HFFc6 (cell line): ENCODE data around the gene CCDC137. TPM values are rescaled to one million over a fixed set of nuclear protein-coding genes. Genes with fewer than 3 reads are reported as not detected.

Source experiments
- DNase-seq: peaks from one replicate; pipeline ENCODE4 v3.0.0-alpha.2; 2018
- H3K27ac Mint-ChIP-seq: 2 replicates; pipeline ENCODE4 v1.8.0; 2020; ENCODE audit warnings: mild to moderate bottlenecking, mixed read lengths
- H3K27me3 Mint-ChIP-seq: 2 replicates; pipeline ENCODE4 v1.8.0; 2021; ENCODE audit warnings: mild to moderate bottlenecking, moderate library complexity, mixed read lengths; ENCODE audit not compliant: insufficient read depth
- H3K36me3 Mint-ChIP-seq: 2 replicates; pipeline ENCODE4 v1.8.0; 2021; ENCODE audit warnings: low read depth, mixed read lengths
- H3K4me1 Mint-ChIP-seq: 2 replicates; pipeline ENCODE4 v1.8.0; 2020; ENCODE audit warnings: low read depth, mixed read lengths
- H3K4me3 Mint-ChIP-seq: 2 replicates; pipeline ENCODE4 v1.8.0; 2020; ENCODE audit warnings: mild to moderate bottlenecking, moderate library complexity, mixed read lengths
- H3K9me3 Mint-ChIP-seq: 2 replicates; pipeline ENCODE4 v1.8.0; 2020; ENCODE audit warnings: mild to moderate bottlenecking, mixed read lengths
- microRNA-seq: library from miRNA; unstranded; fragments of <30 nt; microRNA quantifications from one replicate; pipeline ENCODE4, GENCODE V29; 2019
- total RNA-seq, 6 experiments: library from RNA; stranded (reverse); fragmentation: NEBNext Ultra II Directional; extraction: Animal tissue kit (Norgen Biotek cat#: 25700); gene quantifications; 2 replicates in 1 of 6; 3 replicates in 5 of 6; pipeline ENCODE4 v1.2.3, GENCODE V29; 2021
- TF ChIP-seq, protein P1 (sequence below): fragments of 200-600 bp; sonication (generic); IDR thresholded peaks from 2 replicates; pipeline ENCODE4 v1.5.0; 2021; ENCODE audit warnings: antibody characterized with exemption, mild to moderate bottlenecking

Gene CCDC137
- total RNA-seq, 6 experiments from 2014 or later: 22.8 to 28.8 (median 25.2) TPM

DNA sequence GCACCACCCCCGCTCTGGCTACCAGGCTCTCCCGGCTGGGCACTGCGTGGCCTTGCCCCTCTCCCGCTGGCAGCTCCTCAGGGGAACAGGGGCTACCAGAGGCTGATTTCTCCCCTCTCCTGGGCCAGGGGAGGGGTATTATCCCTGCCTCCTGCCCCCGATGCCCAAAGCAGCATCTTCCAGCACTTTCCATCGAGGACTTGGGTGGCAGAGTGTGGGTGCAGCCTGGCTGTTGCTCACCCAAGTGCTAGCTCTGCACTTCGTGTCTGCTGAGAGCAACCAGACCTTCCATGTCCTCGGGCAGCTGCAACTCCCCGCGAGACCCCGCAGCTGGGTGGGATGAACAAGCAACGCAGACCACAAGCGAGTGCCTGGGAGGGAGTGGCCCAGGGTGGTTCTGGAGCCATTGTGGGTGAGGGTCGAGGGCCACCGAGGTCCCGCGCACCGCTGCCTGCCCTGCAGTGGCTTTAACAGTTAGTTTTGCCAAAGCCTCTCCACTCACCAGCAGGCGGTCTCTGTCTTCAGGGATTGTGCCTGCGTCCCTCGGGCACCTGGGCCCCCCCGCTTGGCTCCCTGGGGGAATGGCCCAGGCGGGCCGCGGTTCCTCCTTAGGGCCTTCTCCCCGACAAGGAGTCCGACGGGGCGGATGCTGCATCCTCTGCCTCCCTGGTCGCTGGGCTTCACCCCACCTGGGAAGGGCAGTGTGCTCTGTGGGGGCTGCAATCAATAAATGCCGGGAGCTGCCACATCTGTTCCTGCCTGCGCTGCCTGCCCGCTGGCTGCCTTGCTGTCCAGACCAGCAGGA is 53.9 kb downstream of the CCDC137 start:
- Mint-ChIP-seq H3K27me3 (peaks cover 3% of the 10 kb centered on the region; the same call in 1 of the 2 replicates), H3K36me3 (no peaks in the 10 kb centered on the region; the same call in 1 of the 2 replicates), H3K4me3 (no peak overlapping the region), H3K9me3 (no peaks in the 10 kb centered on the region), H3K4me1 (peaks cover 13% of the 10 kb centered on the region; the same call in 1 of the 2 replicates), H3K27ac (no peak overlapping the region)
- no peak for DNase-seq
- TF ChIP-seq, protein P1, sequence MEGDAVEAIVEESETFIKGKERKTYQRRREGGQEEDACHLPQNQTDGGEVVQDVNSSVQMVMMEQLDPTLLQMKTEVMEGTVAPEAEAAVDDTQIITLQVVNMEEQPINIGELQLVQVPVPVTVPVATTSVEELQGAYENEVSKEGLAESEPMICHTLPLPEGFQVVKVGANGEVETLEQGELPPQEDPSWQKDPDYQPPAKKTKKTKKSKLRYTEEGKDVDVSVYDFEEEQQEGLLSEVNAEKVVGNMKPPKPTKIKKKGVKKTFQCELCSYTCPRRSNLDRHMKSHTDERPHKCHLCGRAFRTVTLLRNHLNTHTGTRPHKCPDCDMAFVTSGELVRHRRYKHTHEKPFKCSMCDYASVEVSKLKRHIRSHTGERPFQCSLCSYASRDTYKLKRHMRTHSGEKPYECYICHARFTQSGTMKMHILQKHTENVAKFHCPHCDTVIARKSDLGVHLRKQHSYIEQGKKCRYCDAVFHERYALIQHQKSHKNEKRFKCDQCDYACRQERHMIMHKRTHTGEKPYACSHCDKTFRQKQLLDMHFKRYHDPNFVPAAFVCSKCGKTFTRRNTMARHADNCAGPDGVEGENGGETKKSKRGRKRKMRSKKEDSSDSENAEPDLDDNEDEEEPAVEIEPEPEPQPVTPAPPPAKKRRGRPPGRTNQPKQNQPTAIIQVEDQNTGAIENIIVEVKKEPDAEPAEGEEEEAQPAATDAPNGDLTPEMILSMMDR: no peak

DNA sequence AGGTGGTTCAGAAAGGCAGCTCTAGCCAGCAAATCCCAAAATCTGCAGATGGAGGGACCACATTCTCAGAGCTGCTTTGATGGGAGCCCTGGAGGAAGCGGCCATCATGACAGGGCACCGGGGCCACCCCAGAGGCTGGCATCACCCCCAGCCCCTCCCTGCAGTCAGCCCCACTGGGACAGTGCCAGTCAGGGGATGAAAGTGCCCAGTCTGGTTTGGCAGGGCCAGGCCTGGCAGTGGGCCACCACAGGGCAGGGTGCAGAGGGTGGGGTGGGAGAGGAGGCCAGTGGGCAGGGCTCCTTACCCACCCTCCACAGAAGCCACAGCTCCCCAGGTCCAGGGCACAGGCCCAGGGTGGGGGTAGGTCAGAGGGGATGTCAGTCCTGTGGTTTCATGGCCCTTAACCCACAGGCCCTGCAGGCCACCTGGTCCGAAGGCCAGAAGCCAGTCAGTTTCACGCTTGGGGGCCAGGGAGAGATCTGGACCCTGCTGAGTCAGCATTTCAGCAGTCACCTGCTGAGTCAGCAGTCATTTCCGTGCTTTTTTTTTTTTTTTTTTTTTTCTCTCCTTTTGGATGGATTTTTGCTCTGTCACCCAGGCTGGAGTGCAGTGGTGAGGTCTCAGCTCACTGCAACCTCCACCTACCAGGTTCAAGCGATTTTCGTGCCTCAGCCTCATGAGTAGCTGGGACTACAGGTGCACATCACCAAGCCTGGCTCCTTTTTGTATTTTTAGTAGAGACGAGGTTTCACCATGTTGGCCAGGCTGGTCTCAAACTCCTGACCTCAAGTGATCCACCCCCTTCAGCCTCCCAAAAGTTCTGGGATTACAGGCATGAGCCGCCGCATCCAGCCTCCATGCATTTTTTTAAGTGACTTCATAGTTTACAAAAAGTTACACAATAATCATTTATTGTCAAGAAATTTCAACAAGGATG is 55.9 kb downstream of the CCDC137 start:
- DNase-seq: no peak
- Mint-ChIP-seq H3K9me3 (no peaks in the 10 kb centered on the region), H3K27ac (no peak overlapping the region; the same call in 1 of the 2 replicates), H3K27me3 (peaks cover 4% of the 10 kb centered on the region), H3K36me3 (no peaks in the 10 kb centered on the region; the same call in 1 of the 2 replicates), H3K4me3 (no peak overlapping the region), H3K4me1 (peaks cover 13% of the 10 kb centered on the region; the same call in 1 of the 2 replicates)
- TF ChIP-seq, protein P1: no peak

Small RNA genes lying within 50 kb of the gene (microRNA-seq; reads per million reads assigned to microRNA genes)
- 6.2 reads per million for gene MIR6786

Other genes with a start within 250 kb of the CCDC137 start
- gene ACTG1, start 153.9 kb upstream of the CCDC137 start, total RNA-seq: over 10,000 TPM in 3 of 6 experiments, 1,000 to 10,000 TPM in 3; 7,891 to 11,135 (median 9,908) TPM
- gene FSCN2, start 138.4 kb upstream of the CCDC137 start, total RNA-seq: 1 to 10 TPM in 3 of 6 experiments, under 1 TPM in 3; 0.71 to 1.4 (median 0.99) TPM
- gene FAAP100, start 114.4 kb upstream of the CCDC137 start, total RNA-seq: 10 to 100 TPM; 21.9 to 27.7 (median 23.9) TPM
- gene NPLOC4, start 29.6 kb upstream of the CCDC137 start, total RNA-seq: 100 to 1,000 TPM; 121 to 140 (median 133) TPM
- 10 to 100 TPM; 14.3 to 19.6 (median 17.2) TPM for gene TSPAN10, start 29.5 kb upstream of the CCDC137 start, total RNA-seq
- gene PDE6G, start 10.2 kb upstream of the CCDC137 start, total RNA-seq: under 1 TPM in 5 of 6 experiments, not detected in 1; 0.37 to 0.76 (median 0.57) TPM
- gene OXLD1, start 132 bp upstream of the CCDC137 start, total RNA-seq: 10 to 100 TPM; 20.9 to 33.4 (median 30.9) TPM
- 10 to 100 TPM; 39.4 to 50.5 (median 46.7) TPM for gene ARL16, start 17.1 kb downstream of the CCDC137 start, total RNA-seq
- 100 to 1,000 TPM; 106 to 127 (median 116) TPM for gene HGS, start 17.3 kb downstream of the CCDC137 start, total RNA-seq
- 100 to 1,000 TPM; 105 to 124 (median 113) TPM for gene MRPL12, start 36.6 kb downstream of the CCDC137 start, total RNA-seq
- 10 to 100 TPM; 13.2 to 21.9 (median 17.1) TPM for gene SLC25A10, start 45.5 kb downstream of the CCDC137 start, total RNA-seq
- gene GCGR, start 137.4 kb downstream of the CCDC137 start, total RNA-seq: not detected
- gene MCRIP1, start 166.6 kb downstream of the CCDC137 start, total RNA-seq: 100 to 1,000 TPM in 2 of 6 experiments, 10 to 100 TPM in 4; 88.0 to 103 (median 92.8) TPM
- not detected for gene PPP1R27, start 168.3 kb downstream of the CCDC137 start, total RNA-seq
- 100 to 1,000 TPM; 790 to 981 (median 910) TPM for gene P4HB, start 193.8 kb downstream of the CCDC137 start, total RNA-seq
- gene ARHGDIA, start 204.6 kb downstream of the CCDC137 start, total RNA-seq: 1,000 to 10,000 TPM in 1 of 6 experiments, 100 to 1,000 TPM in 5; 758 to 1,040 (median 908) TPM
- 100 to 1,000 TPM; 101 to 151 (median 135) TPM for gene ALYREF, start 224.8 kb downstream of the CCDC137 start, total RNA-seq
- 100 to 1,000 TPM; 151 to 169 (median 156) TPM for gene ANAPC11, start 225.0 kb downstream of the CCDC137 start, total RNA-seq
- gene NPB, start 235.5 kb downstream of the CCDC137 start, total RNA-seq: 1 to 10 TPM in 1 of 6 experiments, under 1 TPM in 5; 0.53 to 1.5 (median 0.71) TPM
- 10 to 100 TPM; 33.2 to 45.8 (median 35.8) TPM for gene PCYT2, start 244.7 kb downstream of the CCDC137 start, total RNA-seq